Heart right ventricle (tissue), 16 donors: ENCODE data around the gene DPP10. TPM values are rescaled to one million over a fixed set of nuclear protein-coding genes. Genes with fewer than 3 reads are reported as not detected.

Experiments
- ATAC-seq, 8 donors: fragments of 200-7000 bp; cut with Tn5 transposase; one replicate each; pipeline ENCODE4 v1.9.1; 2020; ENCODE audit warnings: mild to moderate bottlenecking in 8 of 8, moderate library complexity in 8 of 8, moderate number of reproducible peaks in 1 of 8
- DNase-seq, 2 donors: peaks; one replicate each; pipeline ENCODE4 v3.0.0-alpha.2; 2020
- H3K27ac ChIP-seq, 10 donors: fragments of 200-600 bp; sonication (generic) in 2 of 10; one replicate each; pipeline versions ENCODE4 v1.5.0 to v1.8.0; 2020 to 2022; ENCODE audit warnings: mild to moderate bottlenecking in 3 of 10
- H3K27me3 ChIP-seq, 7 donors: fragments of 200-600 bp; one replicate each; pipeline ENCODE4 v1.8.0; 2021 to 2022; ENCODE audit warnings: mild to moderate bottlenecking in 2 of 7
- H3K36me3 ChIP-seq, 9 donors: fragments of 200-600 bp; sonication (generic) in 1 of 9; one replicate each; pipeline versions ENCODE4 v1.5.0 to v1.8.0; 2020 to 2022; ENCODE audit warnings: mild to moderate bottlenecking in 2 of 9
- H3K4me1 ChIP-seq, 9 donors: fragments of 200-600 bp; sonication (generic) in 1 of 9; one replicate each; pipeline versions ENCODE4 v1.5.0 to v1.8.0; 2020 to 2022; ENCODE audit warnings: mild to moderate bottlenecking in 4 of 9
- H3K4me3 ChIP-seq, 10 donors: fragments of 200-600 bp; sonication (generic) in 2 of 10; one replicate each; pipeline versions ENCODE4 v1.5.0 to v1.8.0; 2020 to 2022; ENCODE audit warnings: mild to moderate bottlenecking in 7 of 10, moderate library complexity in 2 of 10
- H3K9me3 ChIP-seq, 11 donors: fragments of 200-600 bp in 10 of 11; sonication (generic) in 2 of 11; one replicate each; pipeline versions ENCODE4 v1.5.0 to v1.8.0; 2013 to 2022; ENCODE audit warnings: mild to moderate bottlenecking in 2 of 11, control low read depth in 1 of 11, moderate library complexity in 1 of 11
- WGBS, 2 donors: extraction: QIAGEN DNeasy Blood & Tissue Kit; methylation state at CpG; one replicate each; pipeline ENCODE4 v1.1.7; 2013; ENCODE audit warnings: inconsistent platforms in 1 of 2; 5-methylcytosine and 5-hydroxymethylcytosine counted together
- intact Hi-C, 10 donors: fragments of 100-400 bp; cut with DNase I; formaldehyde crosslinking; loops; one replicate each; pipeline versions ENCODE4 v1.11.1 to v1.14.2; 2022
- polyA plus RNA-seq, 2 donors: library from polyadenylated mRNA; stranded (reverse); fragments of 200-250 nt; gene quantifications; one replicate each; pipeline ENCODE4 v1.2.3, GENCODE V29; 2013
- total RNA-seq, 10 donors: library from RNA; stranded (reverse); fragmentation: NEBNext Ultra II Directional in 3 of 10; extraction: Animal tissue kit (Norgen Biotek cat#: 25700) in 3 of 10; gene quantifications; one replicate each; pipeline versions ENCODE4 v1.2.1 to v1.2.4, GENCODE V29; 2021 to 2023
- TF ChIP-seq, protein P1 (sequence below), 9 donors: fragments of 200-600 bp; sonication (generic) in 2 of 9; IDR thresholded peaks; one replicate each; pipeline versions ENCODE4 v1.5.0 to v1.8.0; 2021 to 2022; ENCODE audit warnings: antibody characterized with exemption in 9 of 9, mild to moderate bottlenecking in 5 of 9, moderate library complexity in 1 of 9
- donor health status: Arrhythmogenic right ventricular cardiomyopathy.
- donor health status: ischemic (EF 13 %, LVEDD 7.1; RV severe dilation, severe dysfunction).
- donor health status: healthy with polysubstance abuse.
- donor health status: DM: no; HTN: yes; CAD: no.
- donor health status: DM: no; HTN: no; CAD: no.
- donor health status: ischemic (EF 25% LVEDD 6.9; RV normal size, moderate dysfunction).
- donor health status: ischemic (EF 25% LVEDD 5.7; RV mildly dilated, moderate dysfunction).
- donor health status: healthy.
- donor health status: DM: yes; HTN: yes; CAD: no.
- donor health status: Ischemic cardiomyopathy.
- donor health status: ischemic (EF 35%, LVEDD 5.7; RV mildly dilated, moderate dysfunction).
- donor health status: nonischemic (EF 11% LVEDD 7.7; RV severe dilation, severe dysfunction).
- donor health status: DM: yes; HTN: yes; CAD: no.
- donor health status: PGD.
- donor health status: ischemic (EF 29% LVEDD 5.4; RV normal size, mild dysfunction).
- donor health status: nonischemic (EF 23%, LVEDD 6.1; RV moderate dilation, normal function).

The DPP10 gene
- total and polyA plus RNA-seq, 12 donors = 0.15 to 0.49 (median 0.38) TPM; not detected in 9

- no peak for DNase-seq
- H3K9me3 ChIP-seq = peaks cover 0 to 11% (median 0%) of the 10 kb centered on the region in 11 donors
- ATAC-seq = no peak
- TF ChIP-seq, protein P1, sequence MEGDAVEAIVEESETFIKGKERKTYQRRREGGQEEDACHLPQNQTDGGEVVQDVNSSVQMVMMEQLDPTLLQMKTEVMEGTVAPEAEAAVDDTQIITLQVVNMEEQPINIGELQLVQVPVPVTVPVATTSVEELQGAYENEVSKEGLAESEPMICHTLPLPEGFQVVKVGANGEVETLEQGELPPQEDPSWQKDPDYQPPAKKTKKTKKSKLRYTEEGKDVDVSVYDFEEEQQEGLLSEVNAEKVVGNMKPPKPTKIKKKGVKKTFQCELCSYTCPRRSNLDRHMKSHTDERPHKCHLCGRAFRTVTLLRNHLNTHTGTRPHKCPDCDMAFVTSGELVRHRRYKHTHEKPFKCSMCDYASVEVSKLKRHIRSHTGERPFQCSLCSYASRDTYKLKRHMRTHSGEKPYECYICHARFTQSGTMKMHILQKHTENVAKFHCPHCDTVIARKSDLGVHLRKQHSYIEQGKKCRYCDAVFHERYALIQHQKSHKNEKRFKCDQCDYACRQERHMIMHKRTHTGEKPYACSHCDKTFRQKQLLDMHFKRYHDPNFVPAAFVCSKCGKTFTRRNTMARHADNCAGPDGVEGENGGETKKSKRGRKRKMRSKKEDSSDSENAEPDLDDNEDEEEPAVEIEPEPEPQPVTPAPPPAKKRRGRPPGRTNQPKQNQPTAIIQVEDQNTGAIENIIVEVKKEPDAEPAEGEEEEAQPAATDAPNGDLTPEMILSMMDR (IDR thresholded peaks at IDR 0.05) = no peak
- no peaks in the 10 kb centered on the region for H3K4me1 ChIP-seq
- H3K36me3 ChIP-seq = no peaks in the 10 kb centered on the region
- intact Hi-C loops = no loop called here
- 74 to 76% methylated on average over 5 of the region's 5 CpGs for WGBS, 2 donors
- H3K4me3 ChIP-seq = no peak overlapping the region
- H3K27ac ChIP-seq = no peak overlapping the region
- H3K27me3 ChIP-seq = no peaks in the 10 kb centered on the region
Measured at GRCh38 chr2:115543024-115543423, 1100.6 kb downstream of the DPP10 start.

GRCh38 chr2:115543461-115543860 is 1101.0 kb downstream of the DPP10 start:
- TF ChIP-seq, protein P1 (IDR thresholded peaks at IDR 0.05) = no peak
- no peak overlapping the region for H3K4me3 ChIP-seq

GRCh38 chr2:115549611-115550130 is 1107.2 kb downstream of the DPP10 start:
- Histone ChIP-seq H3K4me3 (no peak overlapping the region), H3K36me3 (no peaks in the 10 kb centered on the region), H3K4me1 (no peaks in the 10 kb centered on the region), H3K9me3 (peaks cover 0 to 11% (median 0%) of the 10 kb centered on the region in 11 donors), H3K27ac (no peak overlapping the region), H3K27me3 (no peaks in the 10 kb centered on the region)
- WGBS, 2 donors = 48 to 65% methylated on average over 1 of the region's 1 CpG
- TF ChIP-seq, protein P1 (IDR thresholded peaks at IDR 0.05) = no peak
- DNase-seq (no peak), ATAC-seq (no peak)
- intact Hi-C loops = no loop called here

More at GRCh38 chr2:115543461-115543860, 1101.0 kb downstream of the DPP10 start:
- H3K36me3 ChIP-seq = no peaks in the 10 kb centered on the region
- no peak for DNase-seq
- no peak for ATAC-seq
- H3K9me3 ChIP-seq = peaks cover 0 to 11% (median 0%) of the 10 kb centered on the region in 11 donors
- no peak overlapping the region for H3K27ac ChIP-seq
- H3K4me1 ChIP-seq = no peaks in the 10 kb centered on the region
- WGBS, 2 donors = 87 to 89% methylated on average over 4 of the region's 4 CpGs
- intact Hi-C loops = no loop called here
- no peaks in the 10 kb centered on the region for H3K27me3 ChIP-seq

DNA sequence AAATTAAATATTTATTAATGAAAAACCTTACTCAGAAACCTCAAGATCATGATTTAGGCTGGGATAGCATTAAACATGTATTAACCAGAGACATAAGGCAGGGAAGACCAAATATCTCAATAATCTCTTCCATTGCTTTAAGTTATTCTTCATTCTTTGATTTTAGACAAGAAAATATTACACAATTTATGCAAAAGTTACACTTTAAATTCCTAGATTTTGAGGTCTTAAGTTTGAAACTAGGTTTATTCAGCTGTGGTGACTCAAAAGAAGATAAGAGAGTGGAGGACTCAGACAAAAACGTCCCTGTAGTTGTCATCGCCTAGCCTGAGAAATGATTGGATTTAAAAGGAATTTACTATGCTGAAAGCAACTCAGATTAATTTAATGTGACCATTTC is 1110.3 kb downstream of the DPP10 start:
- Histone ChIP-seq H3K9me3 (no peaks in the 10 kb centered on the region), H3K4me3 (no peak overlapping the region), H3K27me3 (no peaks in the 10 kb centered on the region), H3K27ac (no peak overlapping the region), H3K36me3 (no peaks in the 10 kb centered on the region), H3K4me1 (no peaks in the 10 kb centered on the region)
- ATAC-seq (no peak), DNase-seq (no peak)
- 29 to 33% methylated on average over 2 of the region's 2 CpGs for WGBS, 2 donors
- intact Hi-C loops = no loop called here
- TF ChIP-seq, protein P1 (IDR thresholded peaks at IDR 0.05) = no peak
